Measurements from ENCODE around the gene HEPN1.

Gene HEPN1

DNA sequence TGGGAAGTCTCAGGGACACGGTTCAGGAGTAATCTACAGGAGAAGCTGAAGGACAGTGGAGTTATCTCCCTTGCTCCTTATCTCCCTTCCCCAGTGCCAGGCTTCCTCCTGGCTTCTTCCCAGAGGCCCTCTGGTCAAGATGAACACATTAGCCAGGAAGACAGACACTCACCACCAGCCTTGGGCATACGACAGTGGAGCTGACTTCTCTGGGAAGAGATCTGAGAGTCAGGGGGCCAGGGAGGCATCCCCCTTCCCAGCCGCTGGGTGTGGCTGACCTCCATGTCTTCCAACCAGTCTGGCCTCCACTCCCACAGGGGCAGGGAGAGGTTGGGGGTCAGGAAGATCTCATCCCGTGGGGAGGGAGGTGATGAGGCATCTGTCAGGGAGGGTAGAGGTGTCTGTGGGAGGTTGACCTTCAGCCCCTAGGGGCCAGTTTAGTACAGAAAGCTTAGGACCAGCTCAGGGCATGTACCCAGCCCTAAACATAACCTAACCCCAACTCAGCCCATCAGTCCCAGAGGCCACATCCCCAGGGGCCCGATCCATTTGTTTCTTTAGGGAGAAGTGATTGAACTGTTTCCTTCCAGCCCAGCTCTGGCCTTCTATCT, 34.1 kb upstream of the HEPN1 start:
- no peak for DNase-seq (ENCODE audit: low spot score)

DNA sequence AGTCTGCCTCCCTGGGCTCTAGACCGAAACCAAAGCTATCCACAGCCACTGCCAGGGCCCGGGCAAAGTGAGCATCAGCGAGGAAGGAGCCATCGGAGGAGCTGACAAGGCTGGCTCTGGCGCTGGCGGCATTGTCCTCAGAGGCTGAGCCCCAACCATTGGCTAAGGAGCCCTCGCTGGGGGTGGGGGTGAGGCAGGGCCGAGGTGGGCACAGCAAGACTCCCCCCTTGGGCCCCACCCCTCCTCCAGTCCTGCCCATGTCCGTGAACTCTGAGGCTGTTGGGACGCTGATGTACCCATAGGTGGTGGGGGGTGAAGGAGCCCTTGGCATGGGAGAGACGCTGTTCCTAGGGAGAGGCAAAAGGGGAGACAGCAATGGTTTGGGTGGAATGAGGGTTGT, 32.6 kb upstream of the HEPN1 start:
- DNase-seq (ENCODE audit: low spot score): no peak

DNA sequence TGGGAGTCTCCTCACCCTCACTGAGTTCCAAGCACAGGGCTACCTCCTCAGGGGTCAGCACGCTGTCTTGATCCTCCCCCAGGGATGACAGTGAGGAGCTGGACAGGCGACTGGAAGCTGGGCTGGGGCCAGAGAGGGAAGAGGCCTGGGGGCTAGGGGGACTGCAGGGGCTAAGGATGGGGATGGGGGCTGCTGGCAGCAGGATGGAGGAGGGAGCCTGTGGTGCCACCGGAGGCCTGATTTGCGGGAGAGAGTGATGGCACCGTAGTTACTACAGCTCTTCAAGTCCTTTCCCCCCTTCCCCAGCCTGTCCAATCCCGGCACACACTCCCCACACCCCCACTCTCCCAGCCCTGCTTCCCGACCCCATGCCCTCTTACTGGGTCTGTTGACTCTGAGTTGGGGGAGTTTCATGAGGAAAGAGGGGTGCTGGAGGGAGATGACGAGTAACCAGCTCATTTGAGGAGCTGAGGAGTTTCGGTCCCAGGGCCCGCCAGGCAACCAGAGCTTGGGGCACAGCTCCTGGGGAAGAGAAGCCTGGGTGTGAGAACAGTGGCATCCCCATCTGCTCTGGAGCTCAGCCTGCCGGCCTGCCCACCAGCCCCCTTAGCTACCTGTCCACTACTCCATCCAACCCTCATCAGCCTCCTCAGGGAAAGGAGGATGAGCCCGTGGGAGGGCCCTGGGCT, 31.9 kb upstream of the HEPN1 start:
- DNase-seq (ENCODE audit: low spot score): no peak

DNA sequence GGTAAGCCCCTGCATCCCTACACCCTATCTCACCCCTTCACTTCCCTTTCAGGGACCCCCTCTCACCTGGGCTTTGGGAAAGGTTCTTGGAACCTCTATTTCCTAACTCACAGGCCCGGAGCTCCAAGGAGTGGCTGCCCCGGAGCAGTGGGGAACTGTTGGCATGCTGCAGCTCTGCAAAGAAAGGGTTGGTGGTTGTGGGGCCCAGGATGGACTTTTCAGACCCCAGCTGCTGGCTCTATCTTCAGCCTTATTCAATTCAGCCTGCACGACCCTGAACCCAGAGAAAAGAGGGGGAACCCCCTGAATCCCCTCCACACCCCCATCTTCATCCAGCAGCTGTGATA, 31.4 kb upstream of the HEPN1 start:
- DNase-seq (ENCODE audit: low spot score): no peak

DNA sequence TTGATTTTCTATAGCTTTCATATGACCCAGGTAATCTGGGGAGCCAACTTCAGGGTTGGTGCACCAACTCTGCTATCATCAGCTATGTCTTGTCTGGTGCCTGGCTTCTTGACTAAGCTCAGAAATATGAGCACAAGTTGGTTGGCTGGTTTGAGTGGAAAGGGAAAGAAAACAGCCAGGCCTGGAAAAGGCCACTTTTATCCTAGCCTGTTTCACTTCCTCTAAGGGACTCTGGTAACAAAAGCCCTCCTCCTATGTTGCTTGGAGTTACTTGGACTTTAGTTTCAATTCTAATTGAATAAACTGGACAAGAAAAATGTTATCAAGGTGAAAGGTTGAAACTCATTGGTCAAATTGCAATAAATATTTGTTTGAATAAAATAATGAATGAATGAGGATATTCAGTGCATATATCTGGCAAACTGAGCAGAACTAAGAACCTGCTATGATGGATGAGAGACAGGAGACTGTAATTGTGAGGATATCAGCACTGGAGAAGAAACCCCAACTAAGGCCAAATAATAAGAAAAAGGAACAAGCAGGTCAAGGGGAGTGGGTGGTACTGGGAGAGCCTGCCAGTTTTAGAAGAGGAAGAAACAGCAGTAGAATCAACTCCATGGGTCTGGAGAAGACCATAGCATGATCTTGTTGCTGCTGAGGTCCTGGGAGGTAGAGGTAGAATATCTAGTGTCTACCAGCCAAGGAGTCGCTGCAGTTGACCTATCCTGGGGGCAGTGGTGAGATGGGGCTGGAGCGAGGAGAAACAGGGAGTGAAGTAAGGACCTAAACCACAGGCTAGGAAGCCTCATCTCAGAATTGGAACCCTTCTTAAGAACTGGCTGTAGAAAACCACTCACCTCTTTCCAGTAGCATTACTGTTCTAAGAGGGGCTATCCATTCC, 29.6 kb upstream of the HEPN1 start:
- peak; percentile 6 for DNase-seq (ENCODE audit: low spot score)

DNA sequence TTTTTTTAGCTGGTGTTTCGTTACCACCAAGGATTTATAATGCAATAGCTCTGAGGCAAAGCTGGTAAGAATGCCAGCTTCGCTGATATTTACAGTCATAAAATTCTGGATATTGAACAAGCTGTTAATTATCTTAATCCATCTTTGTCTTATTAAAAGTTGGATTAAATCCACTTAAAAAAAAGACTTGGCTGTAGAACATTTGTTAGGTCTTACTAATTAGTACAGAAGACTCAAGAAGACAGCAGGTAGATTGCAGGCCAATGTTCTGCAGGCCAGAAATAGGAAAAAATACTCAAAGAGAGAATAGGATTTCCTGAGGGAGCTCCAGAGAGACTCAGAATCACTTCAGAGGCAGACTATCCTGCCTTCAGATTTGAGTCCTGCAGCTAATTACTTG, 28.9 kb upstream of the HEPN1 start:
- no peak for DNase-seq (ENCODE audit: low spot score)

DNA sequence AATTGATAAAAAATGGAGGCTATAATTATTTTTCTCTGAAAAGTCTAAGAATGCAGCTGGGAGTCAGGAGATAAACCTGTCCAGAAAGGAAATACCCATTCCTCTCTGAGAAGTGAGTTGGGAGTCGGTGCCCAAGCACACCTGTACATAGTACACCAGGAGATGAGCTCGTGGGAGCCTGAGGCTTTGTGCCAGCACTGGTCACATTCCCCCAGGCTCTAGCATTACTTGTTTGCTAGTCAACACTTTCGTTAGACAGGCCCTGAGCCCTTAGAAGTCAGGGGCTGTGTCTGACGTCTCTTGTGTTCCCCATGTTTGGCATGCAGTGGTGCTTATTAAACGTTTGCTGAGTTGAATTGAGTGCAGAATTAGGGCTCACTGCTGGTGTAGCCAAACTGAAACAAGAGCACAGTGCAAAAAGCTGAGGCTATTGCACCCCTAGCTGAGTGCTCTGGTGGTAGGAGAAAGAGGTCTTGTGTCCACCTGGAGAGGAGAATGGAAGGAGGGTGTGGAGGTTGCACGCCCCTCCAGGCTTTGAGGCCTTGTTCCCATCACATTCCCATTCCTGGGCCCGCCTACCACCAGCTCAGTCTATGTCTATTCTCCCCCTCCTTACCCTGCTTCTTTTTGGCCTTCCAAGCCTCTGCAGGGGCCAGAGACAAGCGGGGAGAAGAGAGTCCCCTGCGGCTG, 28.2 kb upstream of the HEPN1 start:
- no peak for DNase-seq (ENCODE audit: low spot score)

DNA sequence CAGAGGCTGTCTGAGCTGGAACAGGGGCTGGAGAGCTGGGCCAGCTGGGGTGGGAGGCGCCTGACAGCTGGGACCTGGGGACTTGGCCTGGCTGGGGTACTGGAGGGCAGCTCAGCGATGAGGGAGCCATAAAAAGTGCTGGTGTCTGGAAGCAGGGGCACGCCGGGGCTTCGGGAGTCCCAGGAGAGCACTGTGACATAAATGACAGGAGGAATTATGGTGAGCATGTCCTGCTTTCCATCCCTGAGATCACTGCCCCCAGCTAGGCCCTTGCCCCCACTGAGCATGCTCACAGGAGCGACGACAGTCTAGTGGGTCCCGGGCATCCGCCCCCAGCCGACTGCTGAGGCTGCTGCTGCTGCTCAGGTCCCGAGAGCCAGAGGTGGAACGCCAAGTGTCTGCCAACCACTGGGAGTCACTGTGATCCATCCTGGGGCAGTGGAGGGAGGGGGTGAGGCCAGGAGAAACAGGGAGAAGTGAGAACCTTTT, 27.6 kb upstream of the HEPN1 start:
- peak; percentile 56 for DNase-seq (ENCODE audit: low spot score)

DNA sequence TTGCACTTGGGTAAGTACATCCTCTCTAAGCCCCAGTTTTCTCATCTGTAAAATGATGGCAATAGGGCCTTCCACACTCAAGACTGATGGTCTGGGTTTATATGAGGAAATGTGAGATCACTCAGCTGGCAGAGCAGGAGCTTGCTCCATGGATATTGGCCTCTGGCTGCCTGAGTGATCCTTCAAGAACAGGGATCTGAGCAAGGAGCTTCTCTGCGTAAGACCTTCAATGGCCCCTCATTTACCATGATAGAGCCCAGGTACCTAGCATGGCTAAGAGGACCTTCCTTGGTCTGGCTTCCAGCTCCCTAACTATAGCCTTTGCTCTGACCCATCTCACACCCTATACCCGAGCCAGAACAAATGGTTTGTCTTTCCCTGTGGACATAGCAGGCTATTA, 26.9 kb upstream of the HEPN1 start:
- peak; percentile 15 for DNase-seq (ENCODE audit: low spot score)

DNA sequence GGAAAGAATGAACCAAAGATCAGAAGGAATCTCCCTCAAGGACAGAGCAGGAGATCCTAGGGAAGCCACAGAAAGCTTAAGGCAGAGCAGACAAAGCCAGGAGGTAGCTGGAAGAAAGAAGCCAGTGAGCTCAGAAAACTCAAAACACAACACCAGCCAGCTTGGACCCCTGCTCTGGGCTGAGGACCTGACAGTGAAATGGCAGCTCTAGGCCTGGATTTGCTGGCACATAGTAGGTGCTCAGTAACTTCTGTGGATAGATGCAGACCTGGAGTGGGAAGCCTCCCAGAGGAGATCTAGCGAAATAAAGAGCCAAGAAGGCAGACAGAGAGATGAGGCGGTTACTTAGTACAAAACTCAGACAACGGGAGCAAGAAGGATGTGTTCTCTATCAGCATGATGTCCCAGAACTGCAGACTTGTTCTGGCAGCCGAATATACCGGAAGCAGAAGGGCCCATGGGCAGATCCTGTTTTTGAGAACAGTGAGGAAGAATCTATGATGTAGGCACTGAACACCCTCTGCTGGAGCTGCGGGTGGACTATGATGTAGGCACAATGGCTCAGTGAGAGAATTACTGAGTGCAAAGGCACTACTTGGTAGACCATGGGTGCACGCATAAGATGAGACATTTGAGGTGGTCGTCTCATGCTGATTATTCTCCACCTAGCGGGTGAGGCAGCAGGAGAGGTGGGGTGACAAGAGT, 26.1 kb upstream of the HEPN1 start:
- peak; percentile 34 for DNase-seq (ENCODE audit: low spot score)

DNA sequence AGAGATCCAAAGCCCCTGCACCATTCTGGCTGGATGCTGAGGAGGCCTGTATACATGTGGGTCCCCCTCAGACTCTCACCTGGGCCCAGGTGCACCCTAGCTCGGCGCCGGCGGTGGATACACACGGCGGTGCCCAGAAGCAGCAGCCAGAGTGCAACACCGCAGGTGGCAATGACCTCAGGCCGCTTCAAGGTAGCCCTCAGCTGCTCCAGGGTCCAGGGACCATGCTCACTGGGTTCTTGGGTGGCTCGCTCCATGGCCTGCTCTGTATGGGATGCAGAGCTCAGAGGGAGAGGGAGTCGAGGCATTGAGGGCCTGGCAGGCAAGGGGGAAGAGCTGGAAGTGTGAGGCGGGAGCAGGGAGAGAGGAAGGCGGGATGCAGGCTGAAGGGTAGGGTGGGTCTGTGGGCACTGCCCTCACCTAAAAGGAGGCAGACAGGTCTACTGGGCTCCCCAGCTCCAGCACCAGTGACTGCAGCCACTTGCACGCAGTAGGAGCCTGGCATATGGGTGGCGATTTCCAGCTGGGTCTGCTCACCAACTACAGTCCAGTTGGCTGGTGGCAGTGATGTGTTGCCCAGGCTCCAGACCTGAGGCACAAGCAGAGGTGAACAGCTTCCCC, 25.2 kb upstream of the HEPN1 start:
- DNase-seq (ENCODE audit: low spot score): peak; percentile 18

DNA sequence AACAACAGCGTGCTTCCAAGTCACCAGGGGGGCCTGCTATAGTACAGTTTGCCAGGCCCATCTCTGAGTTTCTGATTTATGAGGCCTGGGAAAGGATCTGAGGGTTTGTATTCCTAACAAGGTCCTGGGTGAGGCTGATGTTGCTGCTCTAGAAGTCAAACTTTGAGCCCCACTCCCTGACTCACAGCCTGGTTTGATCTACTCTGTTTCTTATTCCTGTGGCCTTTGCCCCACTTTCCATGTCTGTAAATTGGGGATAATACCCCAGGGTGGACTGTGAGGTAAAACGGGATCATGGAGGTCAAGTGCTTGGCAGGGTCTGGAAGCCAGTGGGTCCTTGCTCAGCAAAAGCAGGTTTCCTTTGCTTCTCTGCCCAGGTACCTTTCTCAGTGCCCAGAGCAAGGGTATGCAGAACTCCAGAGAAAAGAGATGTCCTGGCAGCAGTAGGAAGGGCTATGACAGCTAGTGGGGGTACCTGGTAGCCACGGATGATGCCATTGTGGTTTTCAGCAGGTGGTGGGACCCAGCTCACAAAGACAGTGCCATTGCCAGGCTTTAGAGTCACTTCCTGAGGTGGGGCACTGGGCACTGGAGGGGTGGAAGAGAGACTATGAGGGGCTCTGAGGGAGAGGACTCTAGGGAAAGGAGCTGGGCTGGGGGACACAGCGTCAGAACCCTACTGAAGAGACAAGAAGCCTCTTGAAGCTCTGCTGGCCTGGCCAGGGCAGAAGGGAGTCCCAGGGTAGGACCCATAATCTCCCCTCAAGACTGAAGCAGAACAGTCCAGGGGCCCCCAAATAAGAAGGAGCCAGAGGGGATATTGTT, 24.2 kb upstream of the HEPN1 start:
- DNase-seq (ENCODE audit: low spot score): peak; percentile 20

DNA sequence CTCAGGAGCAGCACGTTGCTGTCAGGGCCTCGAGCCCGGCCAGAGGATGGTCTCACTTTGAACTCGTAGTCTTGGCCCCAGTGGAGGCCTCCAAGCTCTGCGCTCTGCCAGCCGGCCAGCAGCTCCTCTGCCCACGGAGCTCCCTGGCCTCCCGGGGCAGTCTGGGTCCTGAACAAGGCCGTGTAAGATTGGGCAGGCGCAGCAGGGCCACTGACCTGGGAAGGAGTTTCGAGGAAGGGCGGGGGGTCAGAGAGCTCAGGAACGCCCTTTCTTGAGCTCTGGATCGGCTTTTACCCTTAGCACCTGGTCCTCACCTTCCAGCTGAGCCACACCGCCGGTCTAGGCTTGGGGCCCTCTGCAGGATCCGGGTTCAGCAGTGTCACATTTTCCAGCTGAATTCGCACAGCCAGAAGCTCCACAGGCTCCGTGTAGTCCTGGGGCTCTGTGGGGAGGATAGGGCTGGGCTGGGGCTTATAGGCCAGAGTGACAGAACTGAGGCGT, 23.5 kb upstream of the HEPN1 start:
- peak; percentile 41 for DNase-seq (ENCODE audit: low spot score)

DNA sequence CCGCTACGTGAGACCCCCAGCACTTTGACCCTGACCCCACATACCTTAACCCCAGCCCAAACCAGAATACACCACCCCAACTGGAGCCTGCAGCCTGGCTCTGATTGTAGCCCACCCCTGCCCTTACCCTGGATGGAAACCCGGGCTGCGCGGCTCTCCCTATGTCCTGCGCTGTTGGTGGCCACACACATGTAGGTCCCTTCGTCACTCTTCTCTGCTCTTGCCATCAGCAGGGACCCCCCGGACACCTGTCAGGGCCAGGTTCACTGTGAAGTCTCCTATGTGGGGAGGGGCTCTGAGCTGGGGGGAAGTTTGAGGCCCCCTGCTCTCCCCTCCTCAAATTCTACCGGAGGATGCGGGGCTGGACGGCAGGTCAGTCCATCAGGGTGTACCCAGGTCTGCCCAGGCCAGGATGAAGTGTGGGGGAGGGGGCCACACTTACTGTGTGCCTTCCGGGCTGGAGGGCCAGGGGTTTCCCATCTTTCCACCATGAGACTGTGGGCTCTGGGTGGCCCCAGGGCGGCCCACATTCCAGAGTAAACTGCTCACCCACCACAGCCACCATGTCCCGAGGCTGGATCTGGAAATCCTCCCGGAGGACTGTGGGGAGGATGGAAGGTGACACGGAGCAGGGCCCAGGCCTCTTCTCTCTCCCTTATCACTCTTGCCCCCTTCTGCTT, 22.8 kb upstream of the HEPN1 start:
- DNase-seq (ENCODE audit: low spot score): peak; percentile 43

DNA sequence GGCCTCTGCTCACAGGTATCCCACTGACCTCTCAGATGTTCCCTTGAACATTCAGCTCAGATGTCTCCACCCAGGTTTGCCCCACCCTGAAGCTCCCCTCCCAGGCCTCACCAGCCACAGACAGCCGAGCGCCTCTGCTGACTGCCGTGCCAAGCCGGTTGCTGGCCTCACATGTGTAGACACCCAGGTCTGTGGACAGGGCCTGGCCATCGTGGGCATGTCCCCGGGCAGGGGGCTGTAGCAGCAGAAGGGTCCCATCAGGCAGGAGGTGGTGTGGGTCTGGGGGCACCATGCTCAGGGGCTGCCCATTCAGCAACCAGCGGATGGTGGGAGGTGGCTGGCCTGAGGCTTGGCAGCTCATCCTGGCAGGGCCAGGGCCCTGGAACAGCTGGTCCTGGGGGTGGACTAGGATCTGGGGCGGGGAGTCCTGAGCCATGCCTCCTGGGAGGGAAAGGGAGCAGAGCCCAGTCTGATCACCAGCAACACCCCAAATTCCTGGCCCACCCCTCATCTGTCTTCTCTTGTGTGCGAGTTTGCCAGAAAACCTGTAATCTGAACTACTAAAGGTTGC, 22.1 kb upstream of the HEPN1 start:
- peak; percentile 39 for DNase-seq (ENCODE audit: low spot score)

DNA sequence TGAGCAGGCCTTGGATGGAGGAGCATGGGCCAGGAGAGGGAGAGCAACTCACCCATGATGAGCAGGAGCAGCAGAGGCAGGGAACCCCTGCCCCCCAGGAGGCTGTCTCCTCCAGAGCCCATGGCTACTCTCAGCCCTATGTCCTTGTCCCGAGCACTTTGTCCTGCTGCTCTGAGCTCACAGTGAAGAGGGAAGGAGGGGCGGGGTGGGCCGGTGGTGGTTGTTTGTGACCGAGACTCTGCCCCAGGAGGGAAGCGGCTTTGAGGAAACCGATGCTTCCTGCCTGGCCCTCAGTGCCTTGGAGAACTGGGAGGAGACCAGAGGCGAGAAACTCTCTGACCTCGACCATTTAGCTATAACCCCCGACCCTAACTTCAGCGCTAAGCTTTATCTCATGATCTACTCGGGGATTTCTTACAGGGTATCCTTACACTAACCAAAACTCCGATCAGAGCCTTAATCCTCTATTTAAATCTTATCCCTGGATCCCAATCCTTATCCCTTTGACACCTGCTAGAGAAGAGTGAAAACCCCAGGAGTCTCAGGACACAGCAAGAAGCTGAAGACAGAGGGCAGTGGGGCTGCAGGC, 21.3 kb upstream of the HEPN1 start, which contains the start of gene ROBO4:
TSS of gene ROBO4 (minus strand) at position 192 of the 589 bp plus-strand sequence. CDS start at position 122, 70 bp downstream.
- DNase-seq (ENCODE audit: low spot score): peak; percentile 52

DNA sequence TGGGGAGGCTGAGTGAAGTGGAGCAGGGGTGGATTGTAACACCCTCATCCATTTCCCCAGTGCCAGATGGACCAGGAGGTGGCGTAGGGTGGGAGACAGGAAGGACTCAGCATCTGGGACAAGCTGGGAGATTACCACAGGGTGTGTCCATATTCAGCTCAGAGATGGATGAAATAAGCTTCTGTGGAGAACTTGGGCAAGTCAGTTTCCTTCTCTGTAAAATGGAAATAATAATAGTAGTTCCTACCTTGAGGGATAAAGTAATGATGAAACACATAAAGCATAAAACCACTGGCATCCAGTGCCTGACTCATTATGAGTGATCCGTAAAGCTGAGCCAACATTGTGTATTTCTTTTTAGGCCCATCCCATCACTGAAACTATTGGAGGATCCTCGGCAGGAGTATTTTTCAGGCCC, 20.8 kb upstream of the HEPN1 start:
- DNase-seq (ENCODE audit: low spot score): peak; percentile 49

DNA sequence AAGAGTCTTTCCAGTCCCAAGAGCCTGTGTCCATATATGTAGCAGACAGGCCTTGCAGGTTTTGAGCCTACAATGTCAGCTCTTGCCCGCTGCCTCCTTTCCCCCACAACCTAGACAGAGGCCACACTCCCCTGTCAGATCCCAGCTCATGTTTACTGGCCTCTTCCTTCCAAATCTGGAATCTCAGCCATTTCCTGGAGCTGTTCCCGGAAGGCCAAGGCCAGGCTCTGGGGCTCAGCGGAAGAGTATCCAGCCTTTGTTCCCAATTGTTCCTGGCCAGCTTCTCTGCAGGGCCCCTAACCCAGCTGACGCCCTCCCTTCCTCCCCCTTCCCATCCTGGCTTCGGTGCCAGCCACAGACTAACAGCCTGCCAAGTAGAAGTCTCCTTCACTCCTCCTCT, 20.3 kb upstream of the HEPN1 start:
- DNase-seq (ENCODE audit: low spot score): peak; percentile 40

Measured in ecto neural progenitor cell (in vitro differentiated cells).